Activated naive CD4-positive, alpha-beta T cell treated with anti-CD3 and anti-CD28 coated beads, Interleukin-2, amount 50 U/mL, for 16 hours (primary cell): ENCODE results near the gene VTN.
A peak's percentile ranks its signal among the peaks of the same experiment; 100 is the strongest.

Source experiments
- DNase-seq: peaks from one replicate; pipeline ENCODE4 v3.0.0-alpha.2; 2020

Gene VTN

GRCh38 chr17:28370035-28370743 lies at the start of gene VTN:
Gene VTN, minus strand, starts transcription at chr17:28370307. Its CDS starts 104 bp downstream, at chr17:28370203.
- no peak for DNase-seq

GRCh38 chr17:28416703-28417311 lies 46.7 kb upstream of the VTN start:
- peak; percentile 55 for DNase-seq

- DNase-seq = no peak
Measured at GRCh38 chr17:28415886-28416285, 45.8 kb upstream of the VTN start.

GRCh38 chr17:28413804-28414203 lies 43.7 kb upstream of the VTN start:
- DNase-seq = no peak

GRCh38 chr17:28412099-28412498 lies 42.0 kb upstream of the VTN start:
- no peak for DNase-seq

GRCh38 chr17:28407974-28408306 lies 37.8 kb upstream of the VTN start:
- DNase-seq = no peak

GRCh38 chr17:28407130-28407973 lies 37.2 kb upstream of the VTN start:
- DNase-seq = no peak

- no peak for DNase-seq
Measured at GRCh38 chr17:28406473-28406814, 36.3 kb upstream of the VTN start.

- peak; percentile 69 for DNase-seq
Measured at GRCh38 chr17:28405632-28406472, 35.7 kb upstream of the VTN start, which contains the start of gene SLC46A1. Gene SLC46A1, minus strand, starts transcription at chr17:28406212. Its CDS starts 98 bp downstream, at chr17:28406114.

- DNase-seq = no peak
Measured at GRCh38 chr17:28404812-28405570, 34.9 kb upstream of the VTN start.

- DNase-seq = no peak
Measured at GRCh38 chr17:28404461-28404811, 34.3 kb upstream of the VTN start.

GRCh38 chr17:28404007-28404406 lies 33.9 kb upstream of the VTN start:
- DNase-seq = no peak

- DNase-seq = no peak
Measured at GRCh38 chr17:28402844-28403243, 32.7 kb upstream of the VTN start.

- no peak for DNase-seq
Measured at GRCh38 chr17:28402224-28402630, 32.1 kb upstream of the VTN start.

- no peak for DNase-seq
Measured at GRCh38 chr17:28399808-28400207, 29.7 kb upstream of the VTN start.

GRCh38 chr17:28398280-28398981 lies 28.3 kb upstream of the VTN start:
- DNase-seq = no peak

- DNase-seq = no peak
Measured at GRCh38 chr17:28397687-28398279, 27.7 kb upstream of the VTN start.

- no peak for DNase-seq
Measured at GRCh38 chr17:28397275-28397674, 27.2 kb upstream of the VTN start.

- no peak for DNase-seq
Measured at GRCh38 chr17:28396635-28397239, 26.6 kb upstream of the VTN start.

GRCh38 chr17:28395968-28396367 lies 25.9 kb upstream of the VTN start:
- no peak for DNase-seq

GRCh38 chr17:28395426-28395825 lies 25.3 kb upstream of the VTN start:
- no peak for DNase-seq
